ENCODE measurements around the gene MAGI2.

DNA sequence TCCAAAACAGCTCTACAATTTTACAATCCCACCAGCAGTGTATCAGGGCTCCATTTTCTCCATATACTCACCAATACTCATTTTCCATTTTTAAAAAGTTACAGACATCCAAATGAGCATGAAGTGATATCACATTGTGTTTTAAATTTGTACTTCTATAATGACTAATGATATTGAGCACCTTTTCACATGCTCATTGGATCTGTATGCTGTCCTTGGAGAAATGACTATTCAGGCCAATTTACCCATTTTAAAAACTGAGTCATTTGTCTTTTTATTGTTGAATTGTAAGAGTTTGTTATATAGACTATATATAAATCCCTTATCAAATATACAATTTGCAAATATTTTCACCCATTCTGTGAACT, 162.0 kb downstream of the MAGI2 start:
- no peak for TF ChIP-seq EZH2 (IDR thresholded peaks at IDR 0.05; ENCODE audit: borderline replicate concordance, low read depth, low read length, severe bottlenecking)
- TF ChIP-seq, protein P1, sequence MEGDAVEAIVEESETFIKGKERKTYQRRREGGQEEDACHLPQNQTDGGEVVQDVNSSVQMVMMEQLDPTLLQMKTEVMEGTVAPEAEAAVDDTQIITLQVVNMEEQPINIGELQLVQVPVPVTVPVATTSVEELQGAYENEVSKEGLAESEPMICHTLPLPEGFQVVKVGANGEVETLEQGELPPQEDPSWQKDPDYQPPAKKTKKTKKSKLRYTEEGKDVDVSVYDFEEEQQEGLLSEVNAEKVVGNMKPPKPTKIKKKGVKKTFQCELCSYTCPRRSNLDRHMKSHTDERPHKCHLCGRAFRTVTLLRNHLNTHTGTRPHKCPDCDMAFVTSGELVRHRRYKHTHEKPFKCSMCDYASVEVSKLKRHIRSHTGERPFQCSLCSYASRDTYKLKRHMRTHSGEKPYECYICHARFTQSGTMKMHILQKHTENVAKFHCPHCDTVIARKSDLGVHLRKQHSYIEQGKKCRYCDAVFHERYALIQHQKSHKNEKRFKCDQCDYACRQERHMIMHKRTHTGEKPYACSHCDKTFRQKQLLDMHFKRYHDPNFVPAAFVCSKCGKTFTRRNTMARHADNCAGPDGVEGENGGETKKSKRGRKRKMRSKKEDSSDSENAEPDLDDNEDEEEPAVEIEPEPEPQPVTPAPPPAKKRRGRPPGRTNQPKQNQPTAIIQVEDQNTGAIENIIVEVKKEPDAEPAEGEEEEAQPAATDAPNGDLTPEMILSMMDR (IDR thresholded peaks at IDR 0.05; ENCODE audit: borderline replicate concordance, extremely low read depth, low read length, poor library complexity, severe bottlenecking): no peak

Measured in DND-41 (cell line).